Stimulated activated CD4-positive, alpha-beta T cell treated with anti-CD3 and anti-CD28 coated beads, Interleukin-12 subunit alpha, Interleukin-12 subunit beta, amount 100 ng/mL, for 4 hours (primary cell): ENCODE measurements around the gene NFATC1.
"Not testable (repeated sequence)": the region's sequence is repeated elsewhere in the genome, so short reads cannot be mapped to it uniquely, and the experiment has no call there.

Source experiments
- DNase-seq: peaks from one replicate; pipeline ENCODE4 v3.0.0-alpha.2; 2020

The NFATC1 gene

DNA sequence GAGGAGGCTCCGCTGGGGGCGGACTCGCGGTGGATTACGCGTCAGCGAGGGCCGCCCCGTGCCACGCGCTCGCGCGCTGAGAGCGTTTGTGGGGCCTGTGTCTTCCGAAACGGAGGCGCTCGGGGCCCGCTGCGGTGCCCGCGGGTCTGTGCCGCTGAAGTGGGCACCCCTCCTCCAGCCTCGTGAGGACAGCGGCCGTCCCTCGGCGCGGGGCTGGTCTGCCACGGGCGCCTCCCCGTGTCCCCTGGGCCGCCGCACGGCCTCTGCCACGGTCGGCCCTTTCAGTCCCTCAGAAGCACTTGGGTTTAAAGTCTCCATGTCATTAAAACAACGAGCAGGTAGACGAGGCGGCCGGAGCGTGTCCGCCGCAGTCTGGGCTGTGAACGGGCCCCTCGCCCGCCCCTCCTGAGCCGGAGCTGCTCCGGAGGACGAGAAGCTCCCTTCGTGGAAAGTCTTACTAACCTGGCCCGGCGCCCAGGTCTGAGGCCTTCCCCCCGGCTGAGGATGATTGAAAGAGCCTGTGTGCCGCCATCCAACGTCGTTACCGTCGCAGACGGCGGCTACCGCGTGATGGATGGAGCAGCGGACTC is 97.6 kb downstream of the NFATC1 start:
- no peak for DNase-seq

DNA sequence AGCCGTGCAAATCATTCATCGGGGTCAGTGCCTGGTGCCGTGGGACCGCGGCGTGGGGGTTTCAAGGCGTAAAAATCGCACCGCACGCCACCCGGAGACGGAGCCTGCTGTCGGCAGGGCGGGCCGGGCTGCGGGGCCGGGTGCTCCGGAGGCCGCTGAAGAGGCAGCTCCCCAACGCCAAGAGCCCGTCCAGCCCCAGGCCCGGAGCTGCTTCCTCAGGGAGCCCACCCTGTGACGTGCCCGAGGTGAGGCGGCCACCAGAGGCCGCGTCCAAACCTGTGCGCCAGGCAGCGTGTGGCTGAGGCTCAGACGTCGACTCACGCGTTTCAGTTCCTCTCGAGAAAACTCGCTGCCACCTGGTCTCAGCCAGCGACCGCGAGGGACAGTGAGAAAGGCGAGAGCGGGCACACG is 98.1 kb downstream of the NFATC1 start:
- DNase-seq = no peak

DNA sequence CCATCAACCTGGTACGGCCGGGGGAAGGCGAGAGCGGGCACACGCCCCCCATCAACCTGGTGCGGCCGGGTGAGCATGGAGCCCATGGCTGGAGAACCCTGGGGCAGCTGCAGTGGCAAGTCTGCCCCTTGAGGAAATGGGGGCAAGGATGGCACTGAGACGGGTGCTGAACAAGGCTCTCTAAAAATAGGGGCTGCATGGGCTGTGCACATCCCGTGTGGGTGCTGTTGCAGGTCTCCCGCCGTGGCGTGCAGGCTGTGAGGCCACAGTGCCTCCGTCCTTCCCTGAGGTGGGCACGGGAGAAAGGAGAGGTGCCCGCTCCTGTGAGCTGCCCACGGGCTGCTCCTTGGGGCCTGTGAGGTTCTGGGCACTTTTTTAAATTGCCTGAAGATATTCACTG is 99.2 kb downstream of the NFATC1 start:
- DNase-seq = no peak

DNA sequence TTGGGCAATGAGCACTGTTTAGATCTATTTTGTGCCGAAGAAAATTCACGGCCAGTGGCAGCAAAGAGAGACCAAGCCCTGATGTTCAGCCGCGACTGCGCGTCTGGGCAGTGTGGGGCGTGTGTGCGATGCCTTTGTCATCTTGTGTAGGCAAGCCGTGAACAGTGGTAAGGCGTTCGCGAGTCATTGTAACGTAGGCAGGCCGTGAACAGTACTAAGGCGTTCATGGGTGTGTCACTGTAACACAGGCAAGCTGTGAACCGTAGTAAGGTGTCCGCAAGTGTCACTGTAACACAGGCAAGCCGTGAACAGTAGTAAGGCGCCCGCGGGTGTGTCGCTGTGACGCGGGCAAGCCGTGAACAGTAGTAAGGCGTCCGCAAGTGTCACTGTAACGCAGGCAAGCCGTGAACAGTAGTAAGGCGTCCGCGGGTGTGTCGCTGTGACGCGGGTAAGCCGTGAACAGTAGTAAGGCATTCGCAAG is 99.9 kb downstream of the NFATC1 start:
- DNase-seq = no peak

DNA sequence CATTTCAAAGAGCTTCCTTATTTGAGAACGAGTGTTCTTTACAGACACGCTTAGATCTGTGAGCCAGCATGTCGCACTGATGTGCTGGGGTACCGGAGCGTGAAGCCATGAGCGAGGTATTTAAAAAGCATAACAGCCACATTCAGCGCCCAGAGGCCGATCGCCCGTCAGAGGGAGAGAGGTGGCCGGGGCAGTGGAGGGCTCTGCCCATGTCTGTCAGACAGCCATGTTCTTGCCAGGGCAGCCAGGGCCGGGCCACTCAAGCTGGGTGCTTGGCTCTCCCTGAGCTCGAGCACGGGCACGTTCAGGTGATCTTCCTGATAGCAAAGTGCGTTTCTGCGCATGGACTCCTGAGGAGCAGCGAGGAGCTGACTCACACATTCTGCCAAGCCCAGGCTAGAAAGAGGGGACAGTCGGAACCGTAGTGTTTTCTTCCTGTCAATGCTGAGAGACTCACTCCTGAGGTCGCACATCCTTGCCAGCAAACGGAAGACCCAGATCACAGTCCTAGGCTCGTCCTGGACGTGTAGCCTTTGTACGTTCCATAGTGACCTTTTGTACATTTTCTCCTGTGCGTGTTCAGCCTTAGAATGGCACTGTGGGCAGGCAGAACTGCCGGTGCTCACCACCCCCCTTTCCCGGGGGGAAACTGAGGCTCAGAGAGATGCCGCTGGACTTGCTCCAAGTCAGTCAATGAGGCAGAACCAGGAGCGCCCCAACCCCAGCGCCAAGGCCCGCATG is 100.7 kb downstream of the NFATC1 start:
- DNase-seq = no peak

DNA sequence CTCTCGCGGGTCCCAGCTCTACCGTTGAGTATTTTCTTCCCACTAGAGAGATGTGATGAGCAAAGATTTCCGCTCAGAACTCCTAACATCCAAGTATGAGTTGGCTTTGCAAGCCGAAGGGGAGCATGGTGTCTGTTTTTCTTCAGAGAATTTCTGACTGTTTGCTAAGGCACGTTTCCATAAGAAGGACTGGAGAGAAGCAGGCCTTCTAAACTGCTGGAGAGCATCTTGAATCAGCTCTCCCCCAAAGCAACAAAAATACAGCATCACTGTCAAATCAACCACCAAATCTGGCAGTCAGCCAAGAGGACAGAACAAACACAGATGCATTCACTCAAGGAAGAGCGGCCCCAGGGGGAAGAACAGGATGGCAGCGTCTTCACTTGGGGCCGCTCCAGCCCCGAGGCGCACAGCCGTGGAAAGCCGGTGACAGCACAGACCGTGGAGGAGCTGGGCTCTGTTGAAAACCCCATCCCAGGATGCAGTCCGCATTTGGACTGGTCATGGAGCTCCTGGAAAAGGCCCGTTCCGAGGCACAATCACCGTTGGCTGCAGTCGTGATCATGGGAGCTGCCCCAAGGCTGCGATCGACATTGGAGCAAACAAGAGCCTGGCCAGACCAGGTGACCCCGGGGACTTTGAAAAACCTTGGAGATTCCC is 101.4 kb downstream of the NFATC1 start:
- no peak for DNase-seq

DNA sequence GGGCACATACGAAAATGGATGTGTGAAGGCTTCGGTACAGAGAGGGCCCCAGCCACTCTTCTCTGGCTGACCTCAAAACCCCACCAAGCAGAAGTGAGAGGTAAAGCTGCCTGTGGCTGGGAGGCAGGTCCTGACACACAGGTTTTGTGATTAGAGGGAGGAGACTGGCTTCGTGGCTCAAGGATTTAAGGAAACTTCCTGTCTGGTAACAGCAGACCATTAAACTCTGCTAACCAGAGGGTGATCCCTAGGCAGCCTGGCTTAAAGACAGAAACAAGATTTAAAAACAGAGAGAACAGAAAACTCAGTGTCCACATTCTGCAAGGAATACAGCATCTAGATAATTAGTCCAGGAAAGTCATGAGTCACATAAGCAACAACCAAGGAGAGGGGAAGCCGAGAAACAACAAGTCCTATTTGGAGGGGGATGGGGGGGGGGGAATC is 101.9 kb downstream of the NFATC1 start:
- no peak for DNase-seq

DNA sequence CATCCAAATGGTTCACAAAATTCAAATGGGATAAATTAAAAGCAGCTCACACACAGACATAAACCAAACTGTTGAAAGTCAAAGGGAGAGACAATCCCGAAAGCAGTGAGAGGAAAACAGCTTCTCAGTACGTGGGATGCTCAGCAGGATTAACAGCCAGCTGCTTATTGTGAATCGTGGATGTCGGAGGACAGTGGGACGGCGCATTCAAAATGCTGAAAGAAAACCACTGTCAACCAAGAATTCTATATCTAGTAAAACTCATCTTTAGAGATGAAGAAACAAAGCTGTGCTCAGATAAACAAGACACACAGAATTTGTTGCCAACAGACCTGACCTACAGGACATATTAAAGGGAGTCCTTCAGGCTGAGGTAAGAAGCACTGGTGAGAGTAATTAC is 102.9 kb downstream of the NFATC1 start:
- DNase-seq = no peak

DNA sequence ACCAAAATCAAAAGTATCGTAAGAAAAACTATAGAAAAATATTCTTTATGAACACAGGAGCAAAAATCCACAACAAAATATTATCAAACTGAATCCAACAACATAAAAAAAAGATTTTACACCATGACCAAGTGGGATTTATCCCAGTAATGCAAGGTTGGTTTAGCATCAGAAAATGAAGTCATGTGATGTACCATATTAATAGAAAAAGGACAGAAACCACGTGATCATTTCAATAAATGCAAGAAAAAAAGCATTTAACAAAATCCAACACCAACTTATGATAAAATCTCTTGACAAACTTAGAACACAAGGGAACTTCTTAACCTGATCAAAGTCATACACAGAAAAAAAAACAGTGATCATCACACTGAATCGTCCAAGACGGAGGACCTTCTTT is 105.3 kb downstream of the NFATC1 start:
- no peak for DNase-seq

DNA sequence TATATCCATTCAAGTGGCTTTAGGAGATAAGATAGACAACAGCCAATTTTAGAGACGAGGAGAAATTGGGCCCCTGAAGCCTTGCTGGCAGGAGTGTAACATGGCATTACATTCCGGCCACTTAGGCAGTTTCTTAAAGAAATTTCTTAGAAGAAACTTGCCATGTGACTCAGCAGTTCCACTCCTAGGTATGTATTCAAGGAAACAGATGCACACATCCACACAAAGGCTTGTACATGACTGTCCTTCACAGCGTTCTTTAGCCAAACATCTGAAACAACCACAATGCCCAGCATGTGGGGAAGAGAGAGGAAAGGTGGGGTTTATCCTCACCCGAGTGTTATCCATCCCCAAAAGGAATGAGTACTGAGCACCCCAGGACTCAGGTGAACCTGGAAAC is 107.1 kb downstream of the NFATC1 start:
- DNase-seq = no peak

DNA sequence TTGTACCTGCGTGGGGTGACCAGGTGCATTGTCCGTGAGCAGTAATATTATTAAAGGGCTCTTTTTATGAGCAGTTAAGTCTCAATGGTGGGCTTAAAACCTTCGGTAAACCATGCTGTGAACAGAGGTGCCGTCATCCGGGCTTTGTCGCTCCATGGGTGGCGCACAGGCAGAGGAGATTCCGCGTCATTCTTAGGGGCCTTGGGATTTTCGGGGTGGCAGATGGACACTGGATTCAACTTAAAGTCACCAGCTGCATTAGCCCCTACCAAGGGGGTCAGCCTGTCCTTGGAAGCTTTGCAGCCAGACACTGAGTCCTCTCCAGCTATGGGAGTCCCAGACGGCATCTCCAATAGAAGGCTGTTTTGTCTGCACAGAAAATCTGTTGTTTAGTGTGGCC is 107.7 kb downstream of the NFATC1 start:
- DNase-seq = no peak

DNA sequence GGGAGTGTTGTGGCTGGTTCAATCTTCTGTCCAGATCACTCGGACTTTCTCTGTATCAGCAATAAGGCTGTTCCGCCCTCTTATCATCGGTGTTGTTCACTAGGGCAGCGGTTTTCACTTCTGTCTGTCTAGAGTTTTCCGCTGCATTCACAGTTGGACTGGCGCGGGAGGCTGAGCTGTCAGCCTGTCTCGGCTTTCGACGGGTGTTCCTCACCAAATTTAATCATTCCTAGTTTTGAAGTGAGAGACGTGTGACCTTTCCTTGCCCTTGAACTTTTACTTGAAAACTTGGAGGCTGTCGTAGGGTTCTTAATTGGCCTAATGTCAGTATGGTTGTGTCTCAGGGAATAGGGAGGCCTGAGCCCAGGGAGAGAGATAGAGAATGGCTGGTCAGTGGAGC is 108.3 kb downstream of the NFATC1 start:
- DNase-seq = no peak

DNA sequence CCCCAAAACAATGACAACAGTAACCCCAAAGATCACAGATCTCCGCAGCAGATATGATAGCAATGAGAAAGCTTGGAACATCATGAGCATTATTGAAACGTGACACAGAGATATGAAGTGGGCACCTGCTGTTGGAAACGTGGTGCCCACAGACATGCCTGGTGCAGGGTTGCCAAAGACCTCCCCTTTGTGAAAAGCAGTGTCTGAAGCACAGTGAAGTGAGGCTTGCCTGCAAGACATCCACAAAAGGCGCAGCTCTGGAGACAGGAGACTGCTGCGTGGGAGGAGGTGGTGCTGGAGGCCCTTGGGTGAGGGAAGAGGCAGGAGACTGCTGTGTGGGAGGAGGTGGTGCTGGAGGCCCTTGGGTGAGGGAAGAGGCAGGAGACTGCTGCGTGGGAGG is 108.8 kb downstream of the NFATC1 start:
- DNase-seq = not testable (repeated sequence)

DNA sequence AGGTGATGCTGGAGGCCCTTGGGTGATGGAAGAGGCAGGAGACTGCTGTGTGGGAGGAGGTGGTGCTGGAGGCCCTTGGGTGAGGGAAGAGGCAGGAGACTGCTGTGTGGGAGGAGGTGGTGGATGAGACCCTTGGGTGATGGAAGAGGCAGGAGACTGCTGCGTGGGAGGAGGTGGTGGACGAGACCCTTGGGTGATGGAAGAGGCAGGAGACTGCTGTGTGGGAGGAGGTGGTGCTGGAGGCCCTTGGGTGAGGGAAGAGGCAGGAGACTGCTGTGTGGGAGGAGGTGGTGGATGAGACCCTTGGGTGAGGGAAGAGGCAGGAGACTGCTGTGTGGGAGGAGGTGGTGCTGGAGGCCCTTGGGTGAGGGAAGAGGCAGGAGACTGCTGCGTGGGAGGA is 109.7 kb downstream of the NFATC1 start:
- not testable (repeated sequence) for DNase-seq

DNA sequence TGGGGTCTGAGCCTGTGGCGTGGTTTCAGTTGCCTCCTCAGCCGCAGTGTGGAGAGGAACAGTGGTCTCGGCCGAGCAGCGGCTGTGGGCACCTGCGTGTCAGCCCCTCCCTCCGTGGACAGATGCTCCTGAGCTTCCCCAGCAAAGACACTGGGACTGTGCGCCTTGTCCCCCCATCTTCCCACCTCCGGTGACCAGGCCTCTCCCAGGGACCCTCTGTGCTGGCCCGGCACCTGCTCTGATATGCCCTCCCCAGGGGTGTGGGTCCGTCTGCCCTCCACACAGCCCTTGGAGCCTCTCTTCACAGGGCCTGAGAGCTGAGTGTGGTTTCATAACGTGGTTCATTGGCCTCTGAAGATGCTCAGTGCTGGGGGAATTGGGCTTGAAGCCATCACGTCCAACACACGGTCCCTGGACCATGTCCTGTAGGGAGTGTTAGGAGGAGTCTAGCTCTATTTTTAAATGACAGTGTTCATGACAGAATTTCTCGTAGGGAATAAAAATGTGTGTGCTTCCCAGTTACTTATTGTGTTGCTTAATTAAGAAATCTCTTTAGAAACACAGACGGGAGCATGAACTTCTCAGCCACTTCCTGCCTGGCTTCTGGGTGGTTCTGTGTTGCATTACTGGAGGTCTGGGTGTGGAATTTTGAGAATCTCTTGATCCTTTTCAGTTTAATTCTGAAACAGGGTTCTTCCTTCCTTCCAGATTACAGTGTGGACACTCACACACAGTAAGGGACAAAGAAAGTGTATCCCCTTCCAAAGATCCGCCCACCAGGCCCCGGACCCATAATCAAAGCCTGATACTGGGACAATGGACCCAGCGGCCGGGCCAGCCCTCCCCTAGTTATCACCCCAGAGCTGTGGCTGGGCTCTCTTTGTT is 110.7 kb downstream of the NFATC1 start:
- no peak for DNase-seq

DNA sequence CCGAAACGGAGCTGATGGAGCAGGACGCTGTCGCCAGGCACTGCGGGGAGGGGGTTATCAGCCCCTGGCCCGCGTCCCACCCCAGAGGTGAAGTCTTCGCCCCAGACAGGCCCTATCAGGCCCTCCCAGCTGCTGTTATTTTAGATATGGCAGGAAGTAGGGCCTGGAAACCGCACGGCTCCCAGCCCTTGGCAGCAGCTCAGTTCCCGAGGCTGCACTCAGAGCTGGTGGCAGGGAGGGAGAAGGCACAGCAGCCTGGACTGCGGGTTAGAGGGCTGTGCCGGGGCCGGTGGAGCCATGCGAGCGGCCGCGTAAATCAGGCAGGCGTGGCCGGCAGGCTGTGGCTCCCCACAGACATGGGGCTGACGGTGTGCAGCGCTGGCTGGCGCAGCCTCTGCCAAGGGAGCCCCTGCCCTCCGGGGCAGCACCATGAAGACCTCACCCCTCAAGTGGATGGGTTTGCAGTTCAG is 111.4 kb downstream of the NFATC1 start:
- no peak for DNase-seq

DNA sequence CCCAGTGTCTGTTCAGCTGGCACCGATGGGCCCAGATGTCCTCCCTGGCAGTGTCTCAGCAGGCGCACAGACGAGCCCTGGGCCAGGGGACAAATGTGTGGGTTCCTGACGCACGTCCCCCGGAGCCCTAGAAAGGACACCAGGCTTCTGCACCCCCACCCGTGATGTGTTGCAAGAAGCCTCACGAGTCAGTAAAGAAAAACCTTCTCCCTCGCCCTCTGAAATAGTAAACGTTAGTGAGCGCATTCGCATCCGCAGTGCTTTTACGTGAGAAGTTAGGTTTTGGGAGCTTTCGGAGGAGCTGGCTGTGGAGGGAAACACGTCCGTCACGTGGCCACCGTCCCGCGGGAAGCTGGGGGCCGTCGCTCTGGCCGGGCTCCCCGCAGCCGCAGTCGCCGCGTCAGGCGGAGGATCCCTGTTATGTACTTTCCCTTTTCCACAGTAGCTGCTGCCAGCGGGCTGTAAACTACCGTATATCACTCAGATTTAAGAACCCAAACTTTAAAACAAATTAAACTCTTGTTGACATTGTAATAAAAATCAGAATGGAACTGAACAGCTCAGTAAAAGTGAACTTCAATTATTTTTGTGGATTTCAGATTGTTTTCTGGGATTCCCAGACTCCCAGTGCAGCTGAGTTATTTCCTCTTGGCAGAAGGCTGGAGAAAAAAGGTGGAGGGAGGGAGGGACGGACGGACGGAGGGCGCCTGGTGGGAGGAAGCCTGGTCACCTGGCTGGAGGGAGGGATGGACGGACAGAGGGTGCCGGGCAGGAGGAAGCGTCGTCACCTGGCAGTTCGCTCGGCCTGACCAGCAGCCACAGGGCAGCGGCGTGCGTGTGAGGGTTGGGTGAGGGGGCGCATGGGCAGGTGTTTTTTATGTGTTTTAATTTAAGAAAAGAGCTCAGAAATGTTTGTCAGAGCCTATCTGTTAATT is 112.1 kb downstream of the NFATC1 start:
- DNase-seq = no peak

DNA sequence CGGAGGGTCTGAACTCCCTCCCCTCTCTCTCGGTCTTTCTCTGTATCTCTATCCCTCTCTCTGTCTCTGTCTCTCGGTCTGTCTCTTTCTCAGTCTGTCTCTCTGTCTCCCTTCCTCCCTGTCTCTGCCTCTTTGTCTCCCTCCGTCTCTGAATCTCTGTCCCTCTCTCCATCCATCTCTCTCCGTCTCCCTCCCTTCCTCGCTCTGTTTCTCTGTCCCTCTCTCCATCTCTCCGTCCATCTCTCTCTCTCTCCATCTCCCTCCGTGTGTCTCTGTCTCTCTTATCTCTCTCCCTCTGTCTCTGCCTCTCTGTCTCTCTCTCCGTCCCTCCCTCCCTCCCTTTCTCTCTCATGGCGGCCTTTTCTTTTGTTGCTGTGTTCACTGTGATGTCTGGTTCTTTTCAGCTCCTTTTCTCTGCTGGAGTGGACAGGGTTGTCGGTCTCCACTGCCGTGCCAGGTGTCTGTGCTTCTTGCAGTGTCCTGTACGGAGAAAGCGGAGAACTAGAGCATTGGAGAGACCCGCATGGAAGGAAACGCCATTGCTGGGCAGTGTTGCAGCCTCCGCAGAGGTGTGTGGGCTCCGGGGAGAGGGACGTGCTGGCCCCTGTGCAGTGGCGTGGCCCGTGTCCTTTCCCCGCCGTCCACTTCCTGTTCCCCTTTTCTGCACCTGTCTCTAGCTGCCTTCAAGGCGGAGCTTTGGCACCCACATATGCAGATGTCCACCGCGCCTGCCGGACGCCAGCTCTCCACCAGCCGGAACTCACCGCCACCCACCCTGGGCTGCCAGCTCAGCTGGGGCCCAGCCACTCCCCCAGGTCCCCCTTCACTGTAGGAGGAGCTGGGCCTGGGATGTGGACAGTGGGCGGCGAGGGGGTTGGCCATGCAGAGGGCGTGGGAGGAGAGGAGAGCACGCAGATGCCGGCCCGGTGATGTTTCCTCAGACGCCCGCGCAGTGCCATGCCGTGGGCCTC is 113.1 kb downstream of the NFATC1 start:
- DNase-seq = no peak

DNA sequence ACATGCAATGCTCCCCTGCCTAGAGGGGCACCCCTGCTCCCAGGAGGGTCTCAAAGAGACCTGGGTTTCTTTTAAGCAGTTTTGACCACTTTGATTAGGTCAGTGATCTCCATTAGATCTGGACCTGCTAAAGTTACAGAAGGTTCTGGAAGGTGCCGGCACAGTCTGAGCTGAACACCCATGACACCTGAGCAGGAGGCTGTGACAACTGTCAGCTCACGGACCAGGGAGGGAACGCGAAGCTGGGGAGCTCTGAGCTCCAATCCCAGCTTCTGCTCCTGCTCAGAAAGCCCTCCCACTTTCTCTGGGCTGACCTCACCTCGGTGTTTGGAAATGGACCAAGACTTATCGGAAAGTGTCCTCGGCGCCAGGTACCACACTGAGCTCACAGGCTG is 113.8 kb downstream of the NFATC1 start:
- DNase-seq = no peak

DNA sequence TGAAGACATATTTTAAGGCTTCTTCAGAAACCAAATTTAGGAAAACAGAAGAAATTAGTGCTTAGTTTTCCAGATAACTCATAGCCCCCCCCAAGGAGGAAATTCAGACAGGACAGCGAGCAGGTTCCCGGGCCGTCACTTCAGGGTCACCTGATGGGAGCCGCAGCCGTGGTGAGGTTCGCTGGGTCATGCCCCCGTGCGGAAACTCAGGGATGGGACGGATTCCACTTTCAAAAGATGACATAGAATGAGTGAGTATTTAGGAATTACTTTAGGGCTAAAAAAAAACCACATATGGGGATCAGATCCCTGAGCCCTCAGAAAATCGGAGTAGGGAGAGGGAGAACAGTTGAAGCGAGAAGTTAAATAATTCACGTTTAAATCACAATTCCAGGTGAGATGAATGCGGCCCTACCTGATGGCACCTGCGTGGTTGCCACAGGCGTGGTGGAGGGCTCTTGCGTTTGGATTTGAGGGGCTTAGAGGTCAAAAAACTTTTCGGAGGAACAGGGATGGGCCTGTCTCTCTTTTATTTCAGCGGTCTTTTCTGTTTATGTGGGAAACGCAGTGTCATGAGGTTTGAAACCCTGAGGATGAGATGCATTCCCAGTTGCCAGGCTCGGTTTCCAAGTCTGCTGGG is 114.4 kb downstream of the NFATC1 start:
- DNase-seq = no peak
